Measurements from ENCODE around the gene CDH1.
"Not testable (repeated sequence)": the region's sequence is repeated elsewhere in the genome, so short reads cannot be mapped to it uniquely, and the experiment has no call there.

Gene CDH1

DNA sequence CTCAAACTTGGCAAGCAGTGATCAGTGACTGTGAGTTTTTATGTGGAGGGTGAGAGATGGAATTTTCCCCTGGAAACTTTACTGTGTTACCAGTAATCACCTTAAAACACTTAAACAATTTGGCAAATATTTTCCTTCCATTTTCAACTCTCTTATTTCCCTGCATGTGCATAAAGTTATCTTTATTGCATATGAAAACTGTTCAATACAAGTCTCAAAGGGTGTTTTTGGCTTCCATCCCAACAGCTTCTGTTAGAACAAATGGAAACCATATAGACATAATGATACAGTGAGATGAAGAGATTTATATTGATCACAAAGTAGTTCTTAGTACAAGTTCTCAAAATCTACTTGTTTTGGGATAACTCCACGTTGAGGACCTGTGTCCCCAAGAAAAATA is 69.9 kb downstream of the CDH1 start:
- Histone ChIP-seq H3K4me1 (ENCODE audit: control insufficient read depth, insufficient read depth, low read length) (peaks cover 7% of the 10 kb centered on the region), H3K9ac (ENCODE audit: low read length) (no peak overlapping the region), H3K27me3 (ENCODE audit: control insufficient read depth, insufficient read depth, low read length) (no peaks in the 10 kb centered on the region), H3K9me3 (ENCODE audit: control insufficient read depth, low read length) (no peaks in the 10 kb centered on the region), H3K4me3 (ENCODE audit: low read length) (no peak overlapping the region), H3K36me3 (ENCODE audit: control insufficient read depth, insufficient read depth, low read length) (peaks cover 6% of the 10 kb centered on the region)

DNA sequence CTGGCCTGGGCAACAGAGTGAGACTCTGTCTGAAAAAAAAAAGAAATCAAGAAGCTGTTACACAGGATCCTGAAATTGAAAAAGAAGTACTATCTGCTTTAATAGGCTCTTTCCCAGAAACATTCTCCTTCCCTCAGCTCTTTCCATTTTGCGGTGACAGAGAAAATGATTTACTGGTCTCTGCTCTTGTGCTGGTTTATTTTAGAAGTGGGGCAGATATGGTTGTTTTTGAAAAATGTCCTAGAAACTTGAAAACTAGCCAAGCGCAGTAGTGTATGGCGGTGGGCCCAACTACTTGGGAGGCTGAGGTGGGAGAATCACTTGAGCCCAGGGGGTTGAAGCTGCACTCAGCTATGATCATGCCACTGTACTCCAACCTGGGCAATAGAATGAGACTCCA is 77.4 kb downstream of the CDH1 start:
- Histone ChIP-seq H3K4me3 (ENCODE audit: low read length) (no peak overlapping the region), H3K27me3 (ENCODE audit: control insufficient read depth, insufficient read depth, low read length) (no peaks in the 10 kb centered on the region), H3K36me3 (ENCODE audit: control insufficient read depth, insufficient read depth, low read length) (peaks cover 19% of the 10 kb centered on the region), H3K9me3 (ENCODE audit: control insufficient read depth, low read length) (no peaks in the 10 kb centered on the region), H3K4me1 (ENCODE audit: control insufficient read depth, insufficient read depth, low read length) (no peaks in the 10 kb centered on the region), H3K9ac (ENCODE audit: low read length) (no peak overlapping the region)

DNA sequence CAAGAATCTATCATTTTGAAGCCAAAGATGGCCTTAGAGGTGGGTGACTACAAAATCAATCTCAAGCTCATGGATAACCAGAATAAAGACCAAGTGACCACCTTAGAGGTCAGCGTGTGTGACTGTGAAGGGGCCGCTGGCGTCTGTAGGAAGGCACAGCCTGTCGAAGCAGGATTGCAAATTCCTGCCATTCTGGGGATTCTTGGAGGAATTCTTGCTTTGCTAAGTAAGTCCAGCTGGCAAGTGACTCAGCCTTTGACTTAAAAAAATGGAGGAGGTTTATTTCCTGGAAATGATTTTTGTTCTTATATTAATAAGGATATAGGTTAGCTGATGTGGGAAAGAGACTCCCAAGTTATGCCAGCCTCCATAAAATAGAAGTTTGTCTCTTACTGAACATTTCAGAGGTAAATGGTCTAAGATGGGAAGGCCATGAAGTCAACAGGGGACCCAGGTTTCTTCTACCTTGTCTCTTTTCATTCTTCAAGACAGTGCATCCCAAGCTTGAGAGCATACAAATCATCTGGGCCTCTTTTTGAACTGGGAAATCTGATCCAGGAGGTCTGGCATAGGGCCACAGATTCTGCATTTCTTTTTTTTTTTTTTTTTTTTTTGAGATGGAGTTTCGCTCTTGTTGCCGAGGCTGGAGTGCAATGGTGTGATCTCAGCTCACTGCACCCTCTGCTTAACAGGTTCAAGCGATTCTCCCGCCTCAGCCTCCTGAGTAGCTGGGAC is 86.5 kb downstream of the CDH1 start:
- no peaks in the 10 kb centered on the region for H3K9me3 ChIP-seq (ENCODE audit: control insufficient read depth, low read length)
- no peaks in the 10 kb centered on the region for H3K36me3 ChIP-seq (ENCODE audit: control insufficient read depth, insufficient read depth, low read length)
- no peak overlapping the region for H3K4me3 ChIP-seq (ENCODE audit: low read length)
- H3K4me1 ChIP-seq (ENCODE audit: control insufficient read depth, insufficient read depth, low read length) = no peaks in the 10 kb centered on the region
- H3K27me3 ChIP-seq (ENCODE audit: control insufficient read depth, insufficient read depth, low read length) = no peaks in the 10 kb centered on the region
- H3K9ac ChIP-seq (ENCODE audit: low read length) = no peak overlapping the region

DNA sequence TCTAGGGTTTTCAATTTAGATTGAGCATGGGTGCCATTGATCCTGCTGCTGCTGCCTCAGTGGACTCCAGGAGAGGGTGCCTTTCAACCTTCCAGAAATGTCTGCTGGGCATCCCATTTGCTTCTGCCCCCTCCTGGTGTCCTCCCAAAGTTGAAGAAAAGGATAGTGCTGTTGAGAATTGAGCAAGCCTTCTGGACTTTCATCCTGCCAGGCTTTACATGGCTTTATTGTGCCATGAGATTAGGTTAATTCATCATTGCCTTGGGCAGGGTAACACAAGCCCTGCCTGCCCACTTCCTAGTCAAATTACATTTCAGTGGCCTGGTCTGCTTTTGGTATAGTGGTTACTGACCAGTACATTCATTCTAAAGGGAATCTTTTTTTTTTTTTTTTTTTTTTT is 88.3 kb downstream of the CDH1 start:
- no peak overlapping the region for H3K4me3 ChIP-seq (ENCODE audit: low read length)
- H3K9ac ChIP-seq (ENCODE audit: low read length) = no peak overlapping the region
- H3K36me3 ChIP-seq (ENCODE audit: control insufficient read depth, insufficient read depth, low read length) = peaks cover 8% of the 10 kb centered on the region
- H3K27me3 ChIP-seq (ENCODE audit: control insufficient read depth, insufficient read depth, low read length) = no peaks in the 10 kb centered on the region
- H3K4me1 ChIP-seq (ENCODE audit: control insufficient read depth, insufficient read depth, low read length) = no peaks in the 10 kb centered on the region
- no peaks in the 10 kb centered on the region for H3K9me3 ChIP-seq (ENCODE audit: control insufficient read depth, low read length)

DNA sequence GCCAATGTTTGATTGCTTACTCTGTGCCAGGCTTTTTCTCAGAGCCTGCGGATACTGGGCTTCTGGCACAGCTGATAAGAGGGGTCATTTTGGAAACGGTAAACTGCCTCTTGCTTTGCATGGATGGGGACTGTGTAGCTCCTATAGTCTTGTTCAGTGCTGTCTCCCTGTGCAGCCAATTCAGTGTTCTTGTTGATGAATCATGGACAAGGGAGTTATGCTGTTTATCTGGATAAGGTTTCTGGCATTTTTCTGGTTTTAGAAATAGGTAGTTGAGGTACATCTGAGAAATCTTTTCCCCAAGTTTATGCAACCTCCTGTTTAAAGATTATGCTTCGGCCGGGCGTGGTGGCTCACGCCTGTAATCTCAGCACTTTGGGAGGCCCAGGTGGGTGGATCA is 89.6 kb downstream of the CDH1 start:
- Histone ChIP-seq H3K4me3 (ENCODE audit: low read length) (no peak overlapping the region), H3K36me3 (ENCODE audit: control insufficient read depth, insufficient read depth, low read length) (peaks cover 8% of the 10 kb centered on the region), H3K9me3 (ENCODE audit: control insufficient read depth, low read length) (no peaks in the 10 kb centered on the region), H3K9ac (ENCODE audit: low read length) (no peak overlapping the region), H3K27me3 (ENCODE audit: control insufficient read depth, insufficient read depth, low read length) (no peaks in the 10 kb centered on the region), H3K4me1 (ENCODE audit: control insufficient read depth, insufficient read depth, low read length) (no peaks in the 10 kb centered on the region)

DNA sequence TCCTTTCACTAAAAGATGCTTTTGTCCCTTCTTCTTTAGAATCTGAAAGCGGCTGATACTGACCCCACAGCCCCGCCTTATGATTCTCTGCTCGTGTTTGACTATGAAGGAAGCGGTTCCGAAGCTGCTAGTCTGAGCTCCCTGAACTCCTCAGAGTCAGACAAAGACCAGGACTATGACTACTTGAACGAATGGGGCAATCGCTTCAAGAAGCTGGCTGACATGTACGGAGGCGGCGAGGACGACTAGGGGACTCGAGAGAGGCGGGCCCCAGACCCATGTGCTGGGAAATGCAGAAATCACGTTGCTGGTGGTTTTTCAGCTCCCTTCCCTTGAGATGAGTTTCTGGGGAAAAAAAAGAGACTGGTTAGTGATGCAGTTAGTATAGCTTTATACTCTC is 96.2 kb downstream of the CDH1 start:
- Histone ChIP-seq H3K4me1 (ENCODE audit: control insufficient read depth, insufficient read depth, low read length) (no peaks in the 10 kb centered on the region), H3K9ac (ENCODE audit: low read length) (no peak overlapping the region), H3K4me3 (ENCODE audit: low read length) (no peak overlapping the region), H3K36me3 (ENCODE audit: control insufficient read depth, insufficient read depth, low read length) (peaks cover 15% of the 10 kb centered on the region), H3K27me3 (ENCODE audit: control insufficient read depth, insufficient read depth, low read length) (no peaks in the 10 kb centered on the region), H3K9me3 (ENCODE audit: control insufficient read depth, low read length) (no peaks in the 10 kb centered on the region)

DNA sequence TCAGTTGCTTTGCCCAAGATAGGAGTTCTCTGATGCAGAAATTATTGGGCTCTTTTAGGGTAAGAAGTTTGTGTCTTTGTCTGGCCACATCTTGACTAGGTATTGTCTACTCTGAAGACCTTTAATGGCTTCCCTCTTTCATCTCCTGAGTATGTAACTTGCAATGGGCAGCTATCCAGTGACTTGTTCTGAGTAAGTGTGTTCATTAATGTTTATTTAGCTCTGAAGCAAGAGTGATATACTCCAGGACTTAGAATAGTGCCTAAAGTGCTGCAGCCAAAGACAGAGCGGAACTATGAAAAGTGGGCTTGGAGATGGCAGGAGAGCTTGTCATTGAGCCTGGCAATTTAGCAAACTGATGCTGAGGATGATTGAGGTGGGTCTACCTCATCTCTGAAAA is 97.5 kb downstream of the CDH1 start:
- Histone ChIP-seq H3K9ac (ENCODE audit: low read length) (no peak overlapping the region), H3K4me3 (ENCODE audit: low read length) (no peak overlapping the region), H3K36me3 (ENCODE audit: control insufficient read depth, insufficient read depth, low read length) (peaks cover 8% of the 10 kb centered on the region), H3K4me1 (ENCODE audit: control insufficient read depth, insufficient read depth, low read length) (no peaks in the 10 kb centered on the region), H3K9me3 (ENCODE audit: control insufficient read depth, low read length) (no peaks in the 10 kb centered on the region), H3K27me3 (ENCODE audit: control insufficient read depth, insufficient read depth, low read length) (no peaks in the 10 kb centered on the region)

DNA sequence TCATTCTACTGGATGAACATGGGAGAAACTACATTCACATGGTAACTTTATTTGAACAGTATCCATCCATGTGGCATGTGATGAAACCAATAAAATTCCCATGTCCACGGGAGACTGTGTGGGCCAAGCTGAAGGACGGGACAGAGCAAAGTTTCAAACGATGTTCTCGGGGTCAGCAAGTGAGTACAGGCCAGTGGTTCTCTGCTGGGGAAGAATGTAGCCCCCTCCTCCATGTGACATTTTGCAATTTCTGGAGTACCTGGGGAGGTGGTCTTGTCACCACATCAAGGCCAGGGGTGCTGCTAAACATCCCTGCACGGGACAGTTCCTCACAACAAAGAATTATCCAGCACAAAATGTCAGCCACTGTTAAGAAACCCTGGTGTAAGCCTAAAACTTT is 98.9 kb downstream of the CDH1 start:
- Histone ChIP-seq H3K9ac (ENCODE audit: low read length) (no peak overlapping the region), H3K4me3 (ENCODE audit: low read length) (no peak overlapping the region), H3K36me3 (ENCODE audit: control insufficient read depth, insufficient read depth, low read length) (peaks cover 7% of the 10 kb centered on the region), H3K27me3 (ENCODE audit: control insufficient read depth, insufficient read depth, low read length) (no peaks in the 10 kb centered on the region), H3K9me3 (ENCODE audit: control insufficient read depth, low read length) (no peaks in the 10 kb centered on the region), H3K4me1 (ENCODE audit: control insufficient read depth, insufficient read depth, low read length) (no peaks in the 10 kb centered on the region)

DNA sequence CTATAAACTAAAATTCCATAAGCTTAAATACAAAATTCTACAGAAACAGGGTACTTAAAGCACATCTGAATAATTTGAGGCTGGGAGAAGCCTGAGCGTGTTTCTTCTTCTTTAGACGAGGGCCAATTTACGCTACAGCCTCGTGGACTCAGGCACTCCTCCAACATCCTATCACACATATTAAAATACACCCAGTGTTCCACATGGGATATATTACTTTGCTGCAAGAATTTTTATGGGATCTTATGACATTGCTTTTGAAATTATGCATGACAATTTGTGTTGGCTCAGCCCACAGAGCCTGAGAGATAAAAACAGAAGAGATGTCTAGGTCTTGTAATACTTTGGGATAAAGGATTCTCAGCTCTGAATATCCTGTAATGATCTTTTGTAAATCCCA is 102.7 kb downstream of the CDH1 start:
- no peak overlapping the region for H3K9ac ChIP-seq (ENCODE audit: low read length)
- no peaks in the 10 kb centered on the region for H3K9me3 ChIP-seq (ENCODE audit: control insufficient read depth, low read length)
- no peaks in the 10 kb centered on the region for H3K36me3 ChIP-seq (ENCODE audit: control insufficient read depth, insufficient read depth, low read length)
- H3K4me3 ChIP-seq (ENCODE audit: low read length) = no peak overlapping the region
- peaks cover 5% of the 10 kb centered on the region for H3K4me1 ChIP-seq (ENCODE audit: control insufficient read depth, insufficient read depth, low read length)
- no peaks in the 10 kb centered on the region for H3K27me3 ChIP-seq (ENCODE audit: control insufficient read depth, insufficient read depth, low read length)

DNA sequence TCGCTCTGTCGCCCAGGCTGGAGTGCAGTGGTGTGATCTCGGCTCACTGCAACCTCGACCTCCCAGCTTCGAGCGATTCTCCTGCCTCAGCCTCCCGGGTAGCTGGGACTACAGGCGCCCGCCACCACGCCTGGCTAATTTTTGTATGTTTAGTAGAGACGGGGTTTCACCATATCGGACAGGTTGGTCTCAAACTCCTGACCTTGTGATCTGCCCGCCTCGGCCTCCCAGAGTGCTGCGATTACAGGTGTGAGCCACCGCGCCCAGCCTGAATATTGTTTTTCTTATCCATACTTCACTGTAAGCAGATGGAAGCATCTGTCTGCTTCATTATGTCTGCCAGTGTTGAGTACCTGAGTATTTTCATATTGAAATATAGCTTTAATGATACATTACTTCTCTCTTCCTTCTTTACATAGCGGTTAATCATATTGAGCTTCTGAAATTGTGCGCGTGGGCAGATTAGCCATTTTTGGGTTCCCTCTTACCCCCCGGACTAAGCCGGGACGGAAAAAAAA is 105.9 kb downstream of the CDH1 start:
- not testable (repeated sequence) for H3K9me3 ChIP-seq (ENCODE audit: control insufficient read depth, low read length); H3K36me3 ChIP-seq (ENCODE audit: control insufficient read depth, insufficient read depth, low read length); H3K27me3 ChIP-seq (ENCODE audit: control insufficient read depth, insufficient read depth, low read length); H3K4me1 ChIP-seq (ENCODE audit: control insufficient read depth, insufficient read depth, low read length)
- peak overlapping the region; percentile 88 for H3K9ac ChIP-seq (ENCODE audit: low read length)
- H3K4me3 ChIP-seq (ENCODE audit: low read length) = peak overlapping the region; percentile 87

DNA sequence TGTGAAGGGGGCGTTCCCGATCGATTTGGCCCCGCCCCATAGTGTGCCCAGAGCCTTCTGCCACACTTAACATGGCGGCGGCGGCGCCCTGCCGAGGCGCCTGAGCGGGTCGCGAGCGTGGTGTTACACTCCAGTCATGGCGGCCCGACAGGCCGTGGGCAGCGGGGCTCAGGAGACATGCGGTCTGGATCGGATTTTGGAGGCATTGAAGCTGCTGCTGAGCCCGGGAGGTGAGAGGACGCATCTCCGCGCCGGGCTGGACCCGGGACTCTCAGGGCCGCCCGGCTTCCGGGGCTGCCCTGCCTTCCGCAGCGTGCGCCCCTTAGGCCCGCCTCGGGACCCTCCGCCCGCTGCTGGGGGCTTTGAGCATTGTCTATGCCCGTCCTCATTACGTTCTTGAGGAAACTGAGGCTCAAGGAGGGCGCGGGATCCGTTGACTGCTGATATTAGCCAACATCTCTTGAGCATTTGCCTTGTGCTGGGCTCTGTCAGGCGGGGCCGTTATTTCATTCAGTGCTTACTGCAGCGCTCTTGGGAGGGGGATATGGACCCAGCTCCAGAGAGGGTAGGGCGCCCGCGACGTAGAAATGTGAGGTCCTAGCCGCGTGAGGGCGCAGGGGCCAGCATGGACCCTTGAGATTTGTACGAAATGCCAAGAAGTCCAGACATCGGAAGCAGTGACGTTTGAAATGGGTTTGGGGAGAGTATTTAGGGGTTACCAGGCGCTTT is 106.6 kb downstream of the CDH1 start, which contains the start of gene TANGO6:
Gene TANGO6 (plus strand): TSS at position 50 of the 729 bp plus-strand sequence. CDS start 87 bp downstream, at position 137.
- Histone ChIP-seq H3K4me1 (ENCODE audit: control insufficient read depth, insufficient read depth, low read length) (peaks cover 5% of the 10 kb centered on the region), H3K9ac (ENCODE audit: low read length) (peak within 1 kb of the TSS; percentile 88), H3K4me3 (ENCODE audit: low read length) (peak within 1 kb of the TSS; percentile 87), H3K27me3 (ENCODE audit: control insufficient read depth, insufficient read depth, low read length) (no peaks in the 10 kb centered on the region), H3K9me3 (ENCODE audit: control insufficient read depth, low read length) (no peaks in the 10 kb centered on the region), H3K36me3 (ENCODE audit: control insufficient read depth, insufficient read depth, low read length) (no peaks in the 10 kb centered on the region)

DNA sequence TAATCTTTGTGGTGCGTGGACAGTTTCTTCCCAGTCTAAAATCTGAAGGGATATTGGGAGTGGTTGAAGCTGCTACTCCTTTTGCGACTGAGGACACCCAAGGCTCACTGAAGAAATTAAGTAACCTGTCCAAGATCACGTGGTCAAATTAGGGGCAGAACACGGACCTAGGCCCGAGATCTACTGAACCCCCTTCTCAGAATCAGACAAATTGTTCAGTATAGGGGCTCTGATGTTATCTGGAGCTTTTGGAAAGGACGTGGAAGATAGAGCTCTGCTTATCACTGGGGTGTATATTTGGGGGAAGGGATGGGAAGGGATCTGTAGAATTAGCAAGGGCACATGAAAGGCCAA is 107.1 kb downstream of the CDH1 start:
- H3K9me3 ChIP-seq (ENCODE audit: control insufficient read depth, low read length) = no peaks in the 10 kb centered on the region

More for the DNA sequence above, 107.1 kb downstream of the CDH1 start:
- peak overlapping the region; percentile 88 for H3K9ac ChIP-seq (ENCODE audit: low read length)
- no peaks in the 10 kb centered on the region for H3K27me3 ChIP-seq (ENCODE audit: control insufficient read depth, insufficient read depth, low read length)
- H3K4me1 ChIP-seq (ENCODE audit: control insufficient read depth, insufficient read depth, low read length) = peaks cover 5% of the 10 kb centered on the region
- H3K36me3 ChIP-seq (ENCODE audit: control insufficient read depth, insufficient read depth, low read length) = no peaks in the 10 kb centered on the region
- H3K4me3 ChIP-seq (ENCODE audit: low read length) = peak overlapping the region; percentile 87

Measured in mucosa of stomach (tissue), 1 donor.